Endothelial cell of umbilical vein (primary cell): ENCODE measurements around the gene COPS6. TPM values are rescaled to one million over a fixed set of nuclear protein-coding genes. Genes with fewer than 3 reads are reported as not detected.

Experiments
- BruUV-seq: library from RNA; stranded (reverse); fragments of 400-500 nt; replicated peaks from 2 replicates; lab custom pipeline; 2021; lab: Mats Ljungman, UMichigan
- CTCF ChIA-PET: fragments of 300-600, 350-600 bp; sonication (Branson Sonifier 250); formaldehyde crosslinking; loops from one replicate; lab custom pipeline; 2021; ENCODE audit warnings: antibody characterized with exemption, inconsistent platforms; lab: Charles Lee
- POLR2A ChIA-PET: fragments of 300-600, 350-600 bp; sonication (Branson Sonifier 250); formaldehyde crosslinking; loops from one replicate; lab custom pipeline; 2021; ENCODE audit warnings: antibody characterized with exemption, inconsistent platforms; lab: Charles Lee
- DNase-seq: peaks from one replicate; pipeline ENCODE4 v3.0.0-alpha.2; 2011; ENCODE audit warnings: low read depth, low spot score
- FAIRE-seq: peaks from 2 replicates; lab custom pipeline; 2011; peaks lifted over from hg19 to GRCh38; lab: Jason Lieb, UNC
- H2AFZ ChIP-seq: 2 replicates; pipeline ENCODE4 v1.6.0; 2012; ENCODE audit warnings: low read depth, low read length, control low read depth, inconsistent platforms
- H3K27ac ChIP-seq: 2 replicates; pipeline ENCODE4 v1.5.1; 2011; ENCODE audit warnings: low read depth, mild to moderate bottlenecking, control low read depth, low read length, moderate library complexity; ENCODE audit not compliant: insufficient read depth
- H3K27me3 ChIP-seq, 2 experiments: 2 replicates each; pipeline versions ENCODE4 v1.6.0 to v1.6.1; 2011; ENCODE audit warnings: low read length in 2 of 2, mixed read lengths in 1 of 2; ENCODE audit not compliant: control insufficient read depth in 2 of 2, insufficient read depth in 2 of 2
- H3K36me3 ChIP-seq, 2 experiments: 2 replicates in 1 of 2; 3 replicates in 1 of 2; pipeline ENCODE4 v1.5.1; 2011; ENCODE audit warnings: low read length in 2 of 2, mild to moderate bottlenecking in 1 of 2, moderate library complexity in 1 of 2; ENCODE audit not compliant: control insufficient read depth in 2 of 2, insufficient read depth in 2 of 2; ENCODE audit errors: extremely low read depth in 1 of 2
- H3K4me1 ChIP-seq: 3 replicates; pipeline ENCODE4 v1.5.1; 2011; ENCODE audit warnings: mild to moderate bottlenecking, low read length; ENCODE audit not compliant: control insufficient read depth, insufficient read depth; ENCODE audit errors: extremely low read depth
- H3K4me2 ChIP-seq: 2 replicates; pipeline ENCODE4 v1.6.1; 2011; ENCODE audit warnings: low read length, control low read depth, mixed read lengths; ENCODE audit not compliant: insufficient read depth
- H3K4me3 ChIP-seq, 3 experiments: fragments of 200-600 bp in 1 of 3; sonication (generic), shearing (Covaris generic) in 1 of 3; replicated peaks in 1 of 3; 2 replicates each; pipeline ENCODE4 v1.5.1; 2011 to 2016; ENCODE audit warnings: control low read depth in 3 of 3, low read length in 3 of 3, mild to moderate bottlenecking in 2 of 3, inconsistent platforms in 1 of 3, low read depth in 1 of 3, moderate library complexity in 1 of 3; ENCODE audit not compliant: insufficient read depth in 1 of 3
- H3K79me2 ChIP-seq: 2 replicates; pipeline ENCODE4 v1.6.0; 2012; ENCODE audit warnings: low read length, inconsistent platforms; ENCODE audit not compliant: control insufficient read depth, insufficient read depth
- H3K9ac ChIP-seq: replicated peaks from 2 replicates; pipeline ENCODE3; 2011; ENCODE audit warnings: low read length, control low read depth; ENCODE audit not compliant: insufficient read depth; ENCODE audit errors: extremely low read depth
- H3K9me1 ChIP-seq: replicated peaks from 3 replicates; pipeline ENCODE4 v1.6.0; 2011; ENCODE audit warnings: mild to moderate bottlenecking, low read length; ENCODE audit not compliant: control insufficient read depth, insufficient read depth; ENCODE audit errors: extremely low read depth
- H3K9me3 ChIP-seq: replicated peaks from 2 replicates; pipeline ENCODE4 v1.5.1; 2012; ENCODE audit warnings: low read length, inconsistent platforms; ENCODE audit not compliant: control insufficient read depth, insufficient read depth
- H4K20me1 ChIP-seq: replicated peaks from 2 replicates; pipeline ENCODE3; 2011; ENCODE audit warnings: mild to moderate bottlenecking, low read length; ENCODE audit not compliant: control insufficient read depth, insufficient read depth; ENCODE audit errors: extremely low read depth
- FOS ChIP-seq: IDR thresholded peaks from 2 replicates; pipeline ENCODE4 v1.6.1; 2011; ENCODE audit warnings: mild to moderate bottlenecking, low read length, moderate library complexity, borderline replicate concordance; ENCODE audit not compliant: insufficient read depth
- GATA2 ChIP-seq: IDR thresholded peaks from 2 replicates; pipeline ENCODE4 v1.7.0; 2011; ENCODE audit warnings: low read depth, mild to moderate bottlenecking, moderate library complexity, mixed read lengths, low read length; ENCODE audit not compliant: insufficient read length, insufficient read depth
- JUN ChIP-seq: IDR thresholded peaks from 2 replicates; pipeline ENCODE4 v1.6.1; 2011; ENCODE audit warnings: borderline replicate concordance, low read depth; ENCODE audit not compliant: insufficient read length, insufficient read depth
- MYC ChIP-seq: IDR thresholded peaks from one replicate; pipeline ENCODE4 v1.6.1; 2011; ENCODE audit warnings: mild to moderate bottlenecking, low read depth, low read length
- POLR2A ChIP-seq: IDR thresholded peaks from 2 replicates; pipeline ENCODE4 v1.6.1; 2012; ENCODE audit warnings: low read depth, mild to moderate bottlenecking, control low read depth, low read length
- POLR2AphosphoS5 ChIP-seq: IDR thresholded peaks from 2 replicates; pipeline ENCODE4 v1.6.1; 2012; ENCODE audit warnings: low read depth, mild to moderate bottlenecking, control low read depth, low read length, moderate library complexity; ENCODE audit not compliant: insufficient read depth
- dilution Hi-C: fragments of 300-500 bp; cut with MboI; formaldehyde crosslinking; loops from one replicate; pipeline ENCODE4 v1.15.0; 2019; ENCODE audit warnings: low sequenced_read_pairs; ENCODE audit not compliant: extremely low pct_ligation_motif_present
- intact Hi-C: fragments of 100-400 bp; cut with micrococcal nuclease; formaldehyde crosslinking; loops from one replicate; pipeline ENCODE4 v1.10.0; 2022
- polyA plus RNA-seq, 4 experiments: library from polyadenylated mRNA; depleted of rRNA in 3 of 4; stranded (reverse) in 3 of 4; unstranded in 1 of 4; fragments of >200 nt; gene quantifications; 2 replicates each; pipeline versions ENCODE4 v1.2.1 to v1.2.3, GENCODE V29; 2011 to 2012; ENCODE audit warnings: missing spikeins in 1 of 4
- total RNA-seq: library from RNA; stranded (reverse); gene quantifications from 2 replicates; pipeline ENCODE4 v1.2.3, GENCODE V29; 2021
- TF ChIP-seq, protein P1 (sequence below): IDR thresholded peaks from 2 replicates; pipeline ENCODE4 v1.6.1; 2011; ENCODE audit not compliant: insufficient read depth, insufficient read length

The COPS6 gene
- total and polyA plus RNA-seq, 2 donors (not counting 3 experiments of a cell fraction or from before 2014, with no cell fraction given) = 188 to 251 TPM

- Histone ChIP-seq H3K4me2 (no peak overlapping the region), H3K36me3 (peaks cover 23% of the 10 kb centered on the region in 2 experiments), H3K9me3 (no peaks in the 10 kb centered on the region), H3K27ac (no peak overlapping the region), H4K20me1 (no peaks in the 10 kb centered on the region), H3K9me1 (no peaks in the 10 kb centered on the region), H3K79me2 (no peaks in the 10 kb centered on the region), H3K4me1 (no peaks in the 10 kb centered on the region), H3K27me3 (no peaks in the 10 kb centered on the region), H3K9ac (no peak overlapping the region), H2AFZ (no peak overlapping the region), H3K4me3 (no peak overlapping the region)
- FAIRE-seq (no peak), DNase-seq (no peak)
- intact Hi-C loops = no loop called here
- dilution Hi-C loops = no loop called here
- ChIA-PET POLR2A (interaction anchor here (0.6 kb wide), 1 partner anchor 9 kb away, joined by 3 read pairs; no protein-coding TSS in a partner anchor), CTCF (interaction anchor here (1.0 kb wide), 1 partner anchor 68 kb away, joined by 3 read pairs; no protein-coding TSS in a partner anchor)
- BruUV-seq = no TSS peak
- TF ChIP-seq GATA2 = no peak
- no peak for TF ChIP-seq POLR2A
- TF ChIP-seq POLR2AphosphoS5 = no peak
These were observed 27.1 kb upstream of the COPS6 start for GRCh38 chr7:100061518-100062193.

DNA sequence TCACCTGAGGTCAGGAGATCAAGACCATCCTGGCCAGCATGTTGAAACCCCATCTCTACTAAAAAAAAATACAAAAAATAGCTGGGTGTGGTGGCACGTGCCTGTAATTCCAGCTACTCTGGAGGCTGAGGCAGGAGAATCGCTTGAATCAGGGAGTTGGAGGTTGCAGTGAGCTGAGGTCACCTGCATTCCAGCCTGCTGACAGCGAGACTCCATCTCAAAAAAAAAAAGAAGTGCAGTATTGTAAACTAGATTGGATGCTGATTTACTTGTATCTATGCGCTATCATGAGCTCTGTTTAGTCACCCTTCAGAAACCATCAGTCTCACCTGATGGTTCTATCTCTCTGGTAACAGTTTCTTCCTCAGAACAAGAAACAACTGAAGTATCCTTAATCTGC lies 25.4 kb upstream of the COPS6 start:
- Histone ChIP-seq H3K9ac (no peak overlapping the region), H3K27ac (no peak overlapping the region), H3K79me2 (no peaks in the 10 kb centered on the region), H3K36me3 (peaks cover 13 to 16% of the 10 kb centered on the region in 2 experiments), H3K4me3 (no peak overlapping the region), H3K9me3 (no peaks in the 10 kb centered on the region), H3K4me2 (no peak overlapping the region), H3K4me1 (no peaks in the 10 kb centered on the region), H3K27me3 (no peaks in the 10 kb centered on the region), H2AFZ (no peak overlapping the region), H4K20me1 (no peaks in the 10 kb centered on the region), H3K9me1 (no peaks in the 10 kb centered on the region)
- CTCF ChIA-PET = interaction anchor here (0.6 to 1.6 kb wide), 5 partner anchors 12 to 41 kb away, joined by 3 to 8 read pairs (median 4); no protein-coding TSS in a partner anchor
- dilution Hi-C loops (no loop called here), intact Hi-C loops (no loop called here)
- TF ChIP-seq GATA2 = no peak
- no peak for TF ChIP-seq JUN
- no peak for TF ChIP-seq FOS
- no peak for TF ChIP-seq MYC
- TF ChIP-seq, protein P1, sequence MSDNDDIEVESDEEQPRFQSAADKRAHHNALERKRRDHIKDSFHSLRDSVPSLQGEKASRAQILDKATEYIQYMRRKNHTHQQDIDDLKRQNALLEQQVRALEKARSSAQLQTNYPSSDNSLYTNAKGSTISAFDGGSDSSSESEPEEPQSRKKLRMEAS = no peak
- TF ChIP-seq POLR2A = no peak
- no peak for TF ChIP-seq POLR2AphosphoS5
- DNase-seq = no peak
- POLR2A ChIA-PET = no interaction called here
- FAIRE-seq = no peak
- BruUV-seq = no TSS peak
